Measurements from ENCODE around the gene TMEM33. TPM values are rescaled to one million over a fixed set of nuclear protein-coding genes. Genes with fewer than 3 reads are reported as not detected.

Gene TMEM33
- total RNA-seq, 3 donors from 2014 or later: 35.7 to 52.7 (median 42.0) TPM

DNA sequence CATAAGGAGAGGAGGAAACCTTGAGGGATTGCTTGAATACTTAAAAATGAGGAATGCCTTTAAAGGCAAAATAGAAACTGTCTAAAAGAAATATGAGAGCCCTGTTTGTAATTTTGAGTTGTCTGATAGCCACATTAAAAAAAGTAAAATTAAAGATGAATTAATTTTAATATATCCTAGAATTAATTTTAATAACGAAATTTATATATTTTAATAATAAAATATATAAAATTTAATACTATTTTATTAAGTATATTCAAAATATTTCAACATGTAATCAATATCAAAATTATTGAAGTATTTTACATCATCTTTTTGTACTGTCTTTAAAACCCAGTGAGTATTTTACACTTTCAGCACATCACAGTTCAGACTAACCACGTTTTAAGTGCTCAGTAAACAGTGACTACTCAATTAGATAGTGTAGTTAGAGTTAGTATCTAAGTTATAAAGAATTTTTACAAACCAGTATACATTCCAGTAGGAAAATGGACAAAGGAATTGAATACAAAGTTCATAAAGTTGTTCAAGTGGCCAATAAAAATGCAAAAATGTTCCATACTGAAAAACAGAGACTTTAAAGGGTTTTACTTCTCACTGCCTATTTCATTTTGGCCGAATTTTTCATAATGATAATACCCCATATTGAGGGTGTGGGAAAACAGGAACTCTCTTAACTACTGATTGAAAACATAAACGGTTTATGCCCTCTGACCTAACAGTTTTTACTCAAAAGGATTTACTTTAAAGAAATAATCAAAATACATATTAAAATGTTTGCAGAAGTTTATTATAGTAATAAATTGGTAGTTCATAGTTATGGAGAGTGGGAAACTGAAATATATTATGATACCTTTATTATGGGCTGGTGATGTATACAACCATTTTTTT, 58.0 kb downstream of the TMEM33 start:
- DNase-seq (ENCODE audit: low spot score in 2 of 2): no peak
- H3K27me3 ChIP-seq: no peaks in the 10 kb centered on the region
- TF ChIP-seq, protein P1, sequence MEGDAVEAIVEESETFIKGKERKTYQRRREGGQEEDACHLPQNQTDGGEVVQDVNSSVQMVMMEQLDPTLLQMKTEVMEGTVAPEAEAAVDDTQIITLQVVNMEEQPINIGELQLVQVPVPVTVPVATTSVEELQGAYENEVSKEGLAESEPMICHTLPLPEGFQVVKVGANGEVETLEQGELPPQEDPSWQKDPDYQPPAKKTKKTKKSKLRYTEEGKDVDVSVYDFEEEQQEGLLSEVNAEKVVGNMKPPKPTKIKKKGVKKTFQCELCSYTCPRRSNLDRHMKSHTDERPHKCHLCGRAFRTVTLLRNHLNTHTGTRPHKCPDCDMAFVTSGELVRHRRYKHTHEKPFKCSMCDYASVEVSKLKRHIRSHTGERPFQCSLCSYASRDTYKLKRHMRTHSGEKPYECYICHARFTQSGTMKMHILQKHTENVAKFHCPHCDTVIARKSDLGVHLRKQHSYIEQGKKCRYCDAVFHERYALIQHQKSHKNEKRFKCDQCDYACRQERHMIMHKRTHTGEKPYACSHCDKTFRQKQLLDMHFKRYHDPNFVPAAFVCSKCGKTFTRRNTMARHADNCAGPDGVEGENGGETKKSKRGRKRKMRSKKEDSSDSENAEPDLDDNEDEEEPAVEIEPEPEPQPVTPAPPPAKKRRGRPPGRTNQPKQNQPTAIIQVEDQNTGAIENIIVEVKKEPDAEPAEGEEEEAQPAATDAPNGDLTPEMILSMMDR (IDR thresholded peaks at IDR 0.05): no peak
- TF ChIP-seq POLR2A (IDR thresholded peaks at IDR 0.05) (no peak), POLR2AphosphoS5 (IDR thresholded peaks at IDR 0.05) (no peak)
- H3K4me3 ChIP-seq: no peak overlapping the region
- no peaks in the 10 kb centered on the region for H3K4me1 ChIP-seq
- H3K27ac ChIP-seq: no peak overlapping the region
- H3K9me3 ChIP-seq: no peaks in the 10 kb centered on the region
- H3K36me3 ChIP-seq: no peaks in the 10 kb centered on the region
- intact Hi-C loops (cut with DNase I; ENCODE audit: low total_unique reads): no loop called here

DNA sequence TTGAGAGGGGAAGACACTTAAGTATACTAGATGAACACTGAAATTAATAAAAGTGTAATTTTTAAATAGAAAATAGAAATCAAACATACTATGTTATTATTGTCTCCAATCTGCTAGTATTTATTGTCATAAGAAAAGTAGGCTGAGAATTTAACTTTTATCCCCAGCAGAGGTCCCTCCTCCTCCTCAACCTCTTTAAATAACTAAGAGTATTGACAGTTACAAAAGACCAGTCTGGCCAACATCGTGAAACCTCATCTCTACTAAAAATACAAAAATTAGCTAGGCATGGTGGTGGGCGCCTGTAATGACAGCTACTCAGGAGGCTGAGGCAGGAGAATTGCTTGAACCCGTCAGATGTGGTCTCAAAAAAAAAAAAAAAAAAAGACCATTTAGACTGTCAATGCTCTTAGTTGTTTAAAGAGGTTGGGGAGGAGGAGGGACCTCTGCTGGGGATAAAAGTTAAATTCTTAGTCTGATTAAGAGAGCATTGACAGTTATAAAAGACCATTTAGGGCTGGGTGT, 59.3 kb downstream of the TMEM33 start:
- no peaks in the 10 kb centered on the region for H3K9me3 ChIP-seq
- no peaks in the 10 kb centered on the region for H3K4me1 ChIP-seq
- H3K36me3 ChIP-seq: no peaks in the 10 kb centered on the region
- no peak overlapping the region for H3K27ac ChIP-seq
- no peak for TF ChIP-seq POLR2A (IDR thresholded peaks at IDR 0.05)
- no peak for TF ChIP-seq POLR2AphosphoS5 (IDR thresholded peaks at IDR 0.05)
- TF ChIP-seq, protein P1 (IDR thresholded peaks at IDR 0.05): no peak
- DNase-seq (ENCODE audit: low spot score in 2 of 2): no peak
- intact Hi-C loops (cut with DNase I; ENCODE audit: low total_unique reads): no loop called here
- H3K27me3 ChIP-seq: no peaks in the 10 kb centered on the region
- no peak overlapping the region for H3K4me3 ChIP-seq

DNA sequence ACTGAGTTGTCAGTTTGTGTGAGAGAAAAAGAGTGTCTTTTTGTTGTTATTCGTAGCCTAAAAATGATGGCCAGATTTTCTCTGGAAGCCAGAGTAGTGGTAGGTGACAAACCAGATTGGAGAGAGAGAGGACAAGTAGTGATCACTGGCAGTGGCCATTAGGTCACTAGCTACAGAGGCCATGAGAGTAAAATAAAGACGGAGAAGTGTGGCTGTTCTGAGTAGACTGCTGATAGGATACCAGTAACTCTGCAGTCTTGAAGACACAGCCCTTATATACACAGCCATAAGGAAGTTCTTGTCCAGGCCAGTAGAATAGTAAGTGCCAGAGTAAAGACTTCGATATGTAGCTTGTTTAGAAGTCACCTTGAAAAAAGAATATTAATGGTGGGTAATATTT, 62.8 kb downstream of the TMEM33 start:
- Histone ChIP-seq H3K4me1 (no peaks in the 10 kb centered on the region), H3K27me3 (no peaks in the 10 kb centered on the region), H3K27ac (no peak overlapping the region), H3K4me3 (no peak overlapping the region), H3K36me3 (no peaks in the 10 kb centered on the region), H3K9me3 (no peaks in the 10 kb centered on the region)
- DNase-seq (ENCODE audit: low spot score in 2 of 2): no peak
- intact Hi-C loops (cut with DNase I; ENCODE audit: low total_unique reads): no loop called here
- TF ChIP-seq, protein P1 (IDR thresholded peaks at IDR 0.05): no peak
- TF ChIP-seq POLR2A (IDR thresholded peaks at IDR 0.05) (no peak), POLR2AphosphoS5 (IDR thresholded peaks at IDR 0.05) (no peak)

DNA sequence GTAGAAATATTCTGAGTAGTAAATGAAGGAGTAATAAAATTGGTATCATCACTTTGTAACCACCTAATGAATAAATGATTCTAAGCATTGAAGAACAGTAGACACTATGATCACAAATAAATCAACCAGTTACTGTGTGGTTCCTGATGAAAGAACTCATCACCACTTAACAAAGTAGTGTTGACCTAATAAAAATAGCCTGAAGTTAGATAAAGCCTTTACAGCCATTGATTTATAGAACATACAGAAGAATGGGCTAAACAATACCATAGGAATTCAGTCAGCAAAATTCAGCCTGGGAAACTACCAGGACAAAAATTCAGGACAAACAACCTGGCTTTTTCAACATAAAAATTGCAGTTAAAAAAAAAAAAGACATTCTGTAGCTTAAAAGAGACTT, 64.1 kb downstream of the TMEM33 start:
- Histone ChIP-seq H3K4me1 (no peaks in the 10 kb centered on the region), H3K36me3 (no peaks in the 10 kb centered on the region), H3K27me3 (no peaks in the 10 kb centered on the region), H3K9me3 (no peaks in the 10 kb centered on the region), H3K4me3 (no peak overlapping the region), H3K27ac (no peak overlapping the region)
- DNase-seq (ENCODE audit: low spot score in 2 of 2): no peak
- TF ChIP-seq, protein P1 (IDR thresholded peaks at IDR 0.05): no peak
- no peak for TF ChIP-seq POLR2AphosphoS5 (IDR thresholded peaks at IDR 0.05)
- TF ChIP-seq POLR2A (IDR thresholded peaks at IDR 0.05): no peak
- intact Hi-C loops (cut with DNase I; ENCODE audit: low total_unique reads): no loop called here
